ENCODE data around the gene COPS6. TPM values are rescaled to one million over a fixed set of nuclear protein-coding genes. Genes with fewer than 3 reads are reported as not detected.
A peak's percentile ranks its signal among the peaks of the same experiment; 100 is the strongest.

The COPS6 gene
- total RNA-seq (2012; rRNA removed) (158 and 185 TPM in 2 replicates), polyA plus RNA-seq (2012; rRNA removed) (303 and 325 TPM in 2 replicates), Bru-seq, nascent RNA (percentile 93 among the genes with signal in this experiment), BruChase-seq, experiment 1, labeled RNA remaining after a 6-hour chase (percentile 95 among the genes with signal in this experiment), BruChase-seq, experiment 2, labeled RNA remaining after a 2-hour chase (percentile 91 among the genes with signal in this experiment)
- 189 and 197 TPM in 2 replicates for polyA plus RNA-seq (2012; cell fraction: cytosol; rRNA removed)
- polyA plus RNA-seq (2012; cell fraction: nucleus; rRNA removed; ENCODE audit: low replicate concordance) = 146 and 159 TPM in 2 replicates
- long read RNA-seq, transcript COPS6-202 (10 exons, 1,107 nt) = minor isoform, 6 of 304 reads
- long read RNA-seq, transcript COPS6-201 (10 exons, 1,432 nt) = major isoform, 241 of 304 reads
- long read RNA-seq, partial matches to known transcripts = 36 of 304 reads
- long read RNA-seq, other reads (novel, unspliced or antisense) = 18 of 304 reads

GRCh38 chr7:100088621-100089457, at the start of gene COPS6:
Gene COPS6 (plus strand): TSS chr7:100088969. CDS start chr7:100088991, 22 bp downstream.
- H2BK15ac ChIP-seq (ENCODE audit: low read depth, low read length) = peak within 1 kb of the TSS; percentile 95
- H3K27me3 ChIP-seq (ENCODE audit: control insufficient read depth, insufficient read depth, low read length) = no peaks in the 10 kb centered on the region
- intact Hi-C loops (cut with micrococcal nuclease) (no loop called here), dilution Hi-C loops (cut with HindIII; ENCODE audit: low sequenced_read_pairs, unreplicated experiment) (no loop called here), in situ Hi-C loops (cut with MboI; ENCODE audit: low sequenced_read_pairs) (no loop called here)
- peak within 1 kb of the TSS; percentile 97 for H3K4me3 ChIP-seq (ENCODE audit: insufficient read depth, low read depth, low read length)
- peak within 1 kb of the TSS; percentile 96 for H3K56ac ChIP-seq (ENCODE audit: extremely low read depth, insufficient read depth, low read length)
- peak within 1 kb of the TSS; percentile 100 for H2BK20ac ChIP-seq (ENCODE audit: low read depth, low read length)
- POLR2A ChIA-PET (ENCODE audit: unreplicated experiment) = interaction anchor here (1.1 kb wide), 1 partner anchor 13 kb away, joined by 7 read pairs; no protein-coding TSS in a partner anchor
- 1% methylated on average over 28 of the region's 68 CpGs; no CpG with 5 or more reads in 1 of the 2 experiments for WGBS, 2 experiments (ENCODE audit: extremely low coverage in 2 of 2, insufficient read length in 1 of 2)
- peak within 1 kb of the TSS; percentile 98 for H3K18ac ChIP-seq (ENCODE audit: low read depth, low read length)
- CTCF ChIA-PET = no interaction called here
- peak within 1 kb of the TSS; percentile 98 for H2AK5ac ChIP-seq (ENCODE audit: low read depth, low read length)
- H2BK120ac ChIP-seq (ENCODE audit: low read depth, low read length) = peak within 1 kb of the TSS; percentile 99
- peak within 1 kb of the TSS; percentile 100 for H4K5ac ChIP-seq (ENCODE audit: low read depth, low read length)
- peaks cover 13% of the 10 kb centered on the region for H3K9me1 ChIP-seq (ENCODE audit: insufficient read depth, low read length)
- peak within 1 kb of the TSS; percentile 96 for H4K91ac ChIP-seq (ENCODE audit: insufficient read depth, low read depth, low read length)
- peak within 1 kb of the TSS; percentile 100 for H3K27ac ChIP-seq (ENCODE audit: insufficient read depth, low read length)
- peak within 1 kb of the TSS; percentile 92 for H2AFZ ChIP-seq (replicated peaks; ENCODE audit: low read length, poor library complexity)
- H2BK5ac ChIP-seq (ENCODE audit: low read depth, low read length, poor library complexity, severe bottlenecking) = peak within 1 kb of the TSS; percentile 97
- H3K36me3 ChIP-seq (ENCODE audit: control insufficient read depth, insufficient read depth, low read length) = peaks cover 35% of the 10 kb centered on the region
- peak within 1 kb of the TSS; percentile 97 to 100 for H4K8ac ChIP-seq (ENCODE audit: low read depth in 2 of 2, low read length in 2 of 2)
- H3K23ac ChIP-seq (ENCODE audit: low read depth, low read length) = peak within 1 kb of the TSS; percentile 99
- H3K4ac ChIP-seq (ENCODE audit: low read depth, low read length) = peak within 1 kb of the TSS; percentile 99
- H4K20me1 ChIP-seq (ENCODE audit: insufficient read depth, low read length) = peaks cover 15% of the 10 kb centered on the region; the same call in 1 of the 2 replicates
- DNase-seq = peak; percentile 64
- H3K4me1 ChIP-seq (ENCODE audit: control insufficient read depth, insufficient read depth, low read length) = peaks cover 18% of the 10 kb centered on the region
- H3K14ac ChIP-seq (replicated peaks; ENCODE audit: low read depth, low read length) = peak within 1 kb of the TSS; percentile 99
- no peaks in the 10 kb centered on the region for H3K9me3 ChIP-seq (ENCODE audit: control insufficient read depth, insufficient read depth, low read length)
- H3K9ac ChIP-seq (ENCODE audit: low read depth, low read length) = peak within 1 kb of the TSS; percentile 100
- ATAC-seq (ENCODE audit: low read depth) = peak; percentile 48
- H3K4me2 ChIP-seq (ENCODE audit: low read depth, low read length) = peak within 1 kb of the TSS; percentile 97
- peak within 1 kb of the TSS; percentile 98 for H2AK9ac ChIP-seq (replicated peaks; ENCODE audit: low read depth, low read length, poor library complexity)
- no TSS peak for BruUV-seq (replicated peaks)
- H3K79me1 ChIP-seq (ENCODE audit: low read depth in 1 of 2, low read length in 2 of 2) = peaks cover 27 to 52% of the 10 kb centered on the region in 2 experiments
- TF ChIP-seq CTCF (conservative IDR thresholded peaks at IDR 0.05; ENCODE audit: low read depth, low read length) (no peak), MXI1 (IDR thresholded peaks at IDR 0.05; ENCODE audit: borderline replicate concordance, low read depth, low read length) (peak; percentile 75; the same call in 1 of the 2 replicates), FOS (IDR thresholded peaks at IDR 0.05; ENCODE audit: low read depth, low read length) (no peak), CEBPB (IDR thresholded peaks at IDR 0.05; ENCODE audit: low read depth, low read length) (no peak), MAFK (IDR thresholded peaks at IDR 0.05; ENCODE audit: low read depth, low read length) (no peak), NFE2L2 (IDR thresholded peaks at IDR 0.05; ENCODE audit: low read depth, low read length) (no peak), CHD1 (IDR thresholded peaks at IDR 0.05; ENCODE audit: low read depth, low read length) (no peak), RFX5 (IDR thresholded peaks at IDR 0.05; ENCODE audit: low read depth, low read length) (no peak), POLR2A (IDR thresholded peaks at IDR 0.05; ENCODE audit: low read depth, low read length) (0 out of 2 replicates have a peak, but pooled peaks have one; percentile 48), SMC3 (IDR thresholded peaks at IDR 0.05; ENCODE audit: low read depth, low read length) (no peak), MAZ (IDR thresholded peaks at IDR 0.05; ENCODE audit: borderline replicate concordance, low read depth, low read length) (peak; percentile 45; the same call in 1 of the 2 replicates), BHLHE40 (IDR thresholded peaks at IDR 0.05; ENCODE audit: low read depth, low read length) (no peak), USF2 (IDR thresholded peaks at IDR 0.05; ENCODE audit: low read depth, low read length) (peak; percentile 31; the same call in 1 of the 2 replicates)
